ENCODE measurements around the gene AHCYL2.
A peak's percentile ranks its signal among the peaks of the same experiment; 100 is the strongest.

- TF ChIP-seq CTCF (IDR thresholded peaks at IDR 0.05; ENCODE audit: low read depth, low read length): no peak
- peak; percentile 84 for TF ChIP-seq MYC (IDR thresholded peaks at IDR 0.05; ENCODE audit: low read depth, low read length)
- peak; percentile 55 for TF ChIP-seq POLR2A (IDR thresholded peaks at IDR 0.05; ENCODE audit: extremely low read depth, insufficient read length)
- TF ChIP-seq MAX (IDR thresholded peaks at IDR 0.05; ENCODE audit: low read depth, low read length): peak; percentile 91
Measured at GRCh38 chr7:129224251-129225205, at the start of gene AHCYL2.

Data from NB4 (cell line).